ENCODE results near the gene BCL6.
"Not testable (repeated sequence)": the region's sequence is repeated elsewhere in the genome, so short reads cannot be mapped to it uniquely, and the experiment has no call there.

The BCL6 gene

GRCh38 chr3:187713504-187713903 is 31.8 kb downstream of the BCL6 start:
- no peak for DNase-seq (ENCODE audit: low spot score)

GRCh38 chr3:187709155-187709554 is 36.1 kb downstream of the BCL6 start:
- peak; percentile 52 for DNase-seq (ENCODE audit: low spot score)

- no peak for DNase-seq (ENCODE audit: low spot score)
Measured at GRCh38 chr3:187708696-187709095, 36.6 kb downstream of the BCL6 start.

- DNase-seq (ENCODE audit: low spot score) = no peak
Measured at GRCh38 chr3:187706971-187707370, 38.3 kb downstream of the BCL6 start.

- DNase-seq (ENCODE audit: low spot score) = no peak
Measured at GRCh38 chr3:187705164-187705563, 40.1 kb downstream of the BCL6 start.

GRCh38 chr3:187702507-187703033 is 42.7 kb downstream of the BCL6 start, which contains the start of gene RTP2:
Gene RTP2 (minus strand): TSS chr3:187702557. CDS start chr3:187702128, 429 bp downstream.
- no peak for DNase-seq (ENCODE audit: low spot score)

- DNase-seq (ENCODE audit: low spot score) = no peak
Measured at GRCh38 chr3:187700249-187700648, 45.0 kb downstream of the BCL6 start.

- no peak for DNase-seq (ENCODE audit: low spot score)
Measured at GRCh38 chr3:187698499-187699399, 46.5 kb downstream of the BCL6 start.

- no peak for DNase-seq (ENCODE audit: low spot score)
Measured at GRCh38 chr3:187696021-187696420, 49.2 kb downstream of the BCL6 start.

GRCh38 chr3:187695449-187695848 is 49.8 kb downstream of the BCL6 start:
- DNase-seq (ENCODE audit: low spot score) = no peak

- DNase-seq (ENCODE audit: low spot score) = no peak
Measured at GRCh38 chr3:187694801-187695200, 50.5 kb downstream of the BCL6 start.

- no peak for DNase-seq (ENCODE audit: low spot score)
Measured at GRCh38 chr3:187693431-187693830, 51.8 kb downstream of the BCL6 start.

GRCh38 chr3:187689984-187690383 is 55.3 kb downstream of the BCL6 start:
- DNase-seq (ENCODE audit: low spot score) = no peak

GRCh38 chr3:187686621-187687273 is 58.5 kb downstream of the BCL6 start:
- DNase-seq (ENCODE audit: low spot score) = no peak

GRCh38 chr3:187685948-187686347 is 59.3 kb downstream of the BCL6 start:
- no peak for DNase-seq (ENCODE audit: low spot score)

GRCh38 chr3:187684880-187685279 is 60.4 kb downstream of the BCL6 start:
- no peak for DNase-seq (ENCODE audit: low spot score)

GRCh38 chr3:187684444-187684843 is 60.8 kb downstream of the BCL6 start:
- DNase-seq (ENCODE audit: low spot score) = no peak

GRCh38 chr3:187681756-187682155 is 63.5 kb downstream of the BCL6 start:
- not testable (repeated sequence) for DNase-seq (ENCODE audit: low spot score)

- DNase-seq (ENCODE audit: low spot score) = peak; percentile 76
Measured at GRCh38 chr3:187679638-187680396, 65.5 kb downstream of the BCL6 start.

GRCh38 chr3:187678726-187679268 is 66.5 kb downstream of the BCL6 start:
- peak; percentile 62 for DNase-seq (ENCODE audit: low spot score)

GRCh38 chr3:187677604-187678003 is 67.7 kb downstream of the BCL6 start:
- DNase-seq (ENCODE audit: low spot score) = no peak

GRCh38 chr3:187673012-187673411 is 72.3 kb downstream of the BCL6 start:
- no peak for DNase-seq (ENCODE audit: low spot score)
